MCF 10A (cell line): ENCODE data around the gene NFIA. TPM values are rescaled to one million over a fixed set of nuclear protein-coding genes. Genes with fewer than 3 reads are reported as not detected.

ENCODE experiments used
- BruUV-seq: library from RNA; stranded (reverse); fragments of 400-500 nt; replicated peaks from 2 replicates; lab custom pipeline; 2021; lab: Mats Ljungman, UMichigan
- CTCF ChIA-PET: fragments of 300-600 bp; sonication (Branson Sonifier 250); formaldehyde crosslinking; extraction: SDS; loops from one replicate; lab custom pipeline; 2021; ENCODE audit warnings: antibody characterized with exemption, inconsistent platforms; lab: Yijun Ruan, JAX
- POLR2A ChIA-PET: fragments of 300-600, 350-650 bp; sonication (Branson Sonifier 250); formaldehyde crosslinking; extraction: SDS; loops from one replicate; lab custom pipeline; 2020; ENCODE audit warnings: antibody characterized with exemption, inconsistent platforms; lab: Yijun Ruan, JAX
- DNase-seq: peaks from one replicate; pipeline ENCODE4 v3.0.0-alpha.2; 2018; ENCODE audit not compliant: unreplicated experiment
- H3K27ac Mint-ChIP-seq: one replicate; pipeline ENCODE4 v1.8.0; 2022; ENCODE audit warnings: mild to moderate bottlenecking, low read depth, mixed read lengths; ENCODE audit not compliant: unreplicated experiment
- H3K27me3 Mint-ChIP-seq: one replicate; pipeline ENCODE4 v1.8.0; 2022; ENCODE audit warnings: mixed read lengths; ENCODE audit not compliant: insufficient read depth, unreplicated experiment
- H3K36me3 Mint-ChIP-seq: one replicate; pipeline ENCODE4 v1.8.0; 2022; ENCODE audit warnings: mild to moderate bottlenecking, moderate library complexity, mixed read lengths; ENCODE audit not compliant: insufficient read depth, unreplicated experiment
- H3K4me1 Mint-ChIP-seq: one replicate; pipeline ENCODE4 v1.8.0; 2022; ENCODE audit warnings: mixed read lengths; ENCODE audit not compliant: insufficient read depth, unreplicated experiment
- H3K4me3 Mint-ChIP-seq: one replicate; pipeline ENCODE4 v1.8.0; 2022; ENCODE audit warnings: mild to moderate bottlenecking, moderate library complexity, mixed read lengths; ENCODE audit not compliant: unreplicated experiment
- H3K9me3 Mint-ChIP-seq: one replicate; pipeline ENCODE4 v1.8.0; 2022; ENCODE audit warnings: mixed read lengths; ENCODE audit not compliant: unreplicated experiment
- intact Hi-C: fragments of 100-400 bp; cut with micrococcal nuclease; formaldehyde crosslinking; loops from 2 replicates; pipeline ENCODE4 v1.14.1; 2022
- total RNA-seq: library from RNA; stranded (reverse); gene quantifications from 2 replicates; pipeline ENCODE4 v1.2.3, GENCODE V29; 2022
- TF ChIP-seq, protein P1 (sequence below): fragments of 200-600 bp; IDR thresholded peaks from one replicate; pipeline ENCODE4 v1.8.0; 2022; ENCODE audit warnings: antibody characterized with exemption, mild to moderate bottlenecking; ENCODE audit not compliant: unreplicated experiment

NFIA gene
- total RNA-seq, 1 experiment from 2014 or later = 54.8 TPM

DNA sequence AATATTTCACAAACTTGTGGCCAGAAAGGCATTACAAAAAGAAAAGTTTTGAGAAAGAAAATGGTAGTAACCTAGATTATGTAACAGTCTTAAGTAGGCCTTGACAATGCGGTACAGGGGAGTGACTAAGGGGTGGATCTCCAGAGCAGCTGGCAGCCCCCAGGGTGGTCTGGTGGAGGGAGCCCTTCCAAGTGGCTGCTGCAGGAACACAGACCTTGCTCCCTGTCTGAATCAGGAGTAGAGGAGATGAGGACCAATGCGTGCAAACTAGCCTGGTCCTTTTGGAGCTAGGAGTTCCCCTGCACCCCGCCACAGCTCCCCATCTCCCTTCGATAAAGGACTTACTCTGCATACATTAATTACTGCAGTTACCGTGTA, 189.0 kb downstream of the NFIA start:
- Mint-ChIP-seq H3K4me3 (no peak overlapping the region), H3K36me3 (peaks cover 6% of the 10 kb centered on the region), H3K27me3 (no peaks in the 10 kb centered on the region), H3K9me3 (no peaks in the 10 kb centered on the region), H3K4me1 (no peaks in the 10 kb centered on the region), H3K27ac (no peak overlapping the region)
- ChIA-PET POLR2A (interaction anchor here (0.6 to 1.1 kb wide), 2 partner anchors 9 to 78 kb away, joined by 3 to 4 read pairs; no protein-coding TSS in a partner anchor), CTCF (interaction anchor here (1.3 to 1.6 kb wide), 2 partner anchors 9 to 222 kb away, joined by 3 to 5 read pairs; no protein-coding TSS in a partner anchor)
- DNase-seq = no peak
- TF ChIP-seq, protein P1, sequence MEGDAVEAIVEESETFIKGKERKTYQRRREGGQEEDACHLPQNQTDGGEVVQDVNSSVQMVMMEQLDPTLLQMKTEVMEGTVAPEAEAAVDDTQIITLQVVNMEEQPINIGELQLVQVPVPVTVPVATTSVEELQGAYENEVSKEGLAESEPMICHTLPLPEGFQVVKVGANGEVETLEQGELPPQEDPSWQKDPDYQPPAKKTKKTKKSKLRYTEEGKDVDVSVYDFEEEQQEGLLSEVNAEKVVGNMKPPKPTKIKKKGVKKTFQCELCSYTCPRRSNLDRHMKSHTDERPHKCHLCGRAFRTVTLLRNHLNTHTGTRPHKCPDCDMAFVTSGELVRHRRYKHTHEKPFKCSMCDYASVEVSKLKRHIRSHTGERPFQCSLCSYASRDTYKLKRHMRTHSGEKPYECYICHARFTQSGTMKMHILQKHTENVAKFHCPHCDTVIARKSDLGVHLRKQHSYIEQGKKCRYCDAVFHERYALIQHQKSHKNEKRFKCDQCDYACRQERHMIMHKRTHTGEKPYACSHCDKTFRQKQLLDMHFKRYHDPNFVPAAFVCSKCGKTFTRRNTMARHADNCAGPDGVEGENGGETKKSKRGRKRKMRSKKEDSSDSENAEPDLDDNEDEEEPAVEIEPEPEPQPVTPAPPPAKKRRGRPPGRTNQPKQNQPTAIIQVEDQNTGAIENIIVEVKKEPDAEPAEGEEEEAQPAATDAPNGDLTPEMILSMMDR = no peak
- no TSS peak for BruUV-seq
- intact Hi-C loops = no loop called here

DNA sequence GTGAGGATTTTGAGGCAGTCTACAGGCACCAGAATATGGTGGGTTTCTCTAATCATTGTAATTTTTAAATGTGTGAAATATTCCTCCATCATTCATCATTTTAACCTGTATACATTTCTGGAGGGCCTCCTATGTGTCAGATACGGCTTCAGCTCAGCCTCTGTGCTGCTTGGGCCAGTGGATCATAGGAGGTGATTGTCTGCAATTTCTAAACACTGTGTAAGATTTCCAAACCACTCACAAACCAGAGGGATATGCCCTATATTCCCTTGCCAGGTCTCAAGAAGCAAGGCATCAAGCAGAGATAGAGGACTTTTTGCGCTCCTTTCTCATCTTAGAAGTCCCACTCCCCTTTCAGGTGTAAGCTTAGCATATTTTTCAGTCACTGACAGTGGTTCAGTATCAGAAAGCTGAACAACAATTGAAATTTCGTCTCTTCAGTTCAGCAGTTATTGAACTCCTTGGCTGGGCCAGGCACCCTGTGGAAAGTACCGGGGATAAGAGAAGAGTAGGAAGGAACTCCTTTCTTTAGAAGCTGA, 190.9 kb downstream of the NFIA start:
- POLR2A ChIA-PET = no interaction called here
- no peaks in the 10 kb centered on the region for H3K4me1 Mint-ChIP-seq
- H3K36me3 Mint-ChIP-seq = peaks cover 6% of the 10 kb centered on the region
- TF ChIP-seq, protein P1 = no peak
- H3K9me3 Mint-ChIP-seq = no peaks in the 10 kb centered on the region
- intact Hi-C loops = no loop called here
- no peaks in the 10 kb centered on the region for H3K27me3 Mint-ChIP-seq
- H3K4me3 Mint-ChIP-seq = no peak overlapping the region
- no peak for DNase-seq
- CTCF ChIA-PET = no interaction called here
- BruUV-seq = no TSS peak
- no peak overlapping the region for H3K27ac Mint-ChIP-seq

DNA sequence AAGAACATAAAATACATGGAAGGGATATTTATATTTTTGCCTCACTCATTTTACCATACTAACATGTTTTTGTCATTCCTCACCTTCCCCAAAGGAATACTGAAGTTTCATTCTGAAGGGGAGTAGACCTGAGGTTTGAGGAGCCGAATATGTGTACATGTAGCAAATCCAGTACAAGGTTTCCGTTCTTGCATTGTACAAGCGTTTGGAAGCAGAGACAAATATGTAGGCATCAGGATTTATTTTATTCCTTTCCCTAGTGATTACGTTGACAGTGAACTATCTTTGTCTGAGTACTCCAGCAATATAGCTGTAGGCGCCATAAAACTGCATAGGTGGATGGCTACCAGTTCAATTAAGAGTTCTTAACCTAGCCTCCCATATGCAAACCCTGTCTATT, 191.5 kb downstream of the NFIA start:
- Mint-ChIP-seq H3K27ac (no peak overlapping the region), H3K9me3 (no peaks in the 10 kb centered on the region), H3K4me3 (no peak overlapping the region), H3K36me3 (peaks cover 12% of the 10 kb centered on the region), H3K4me1 (no peaks in the 10 kb centered on the region), H3K27me3 (no peaks in the 10 kb centered on the region)
- intact Hi-C loops = no loop called here
- no TSS peak for BruUV-seq
- DNase-seq = no peak
- ChIA-PET CTCF (no interaction called here), POLR2A (no interaction called here)
- TF ChIP-seq, protein P1 = no peak

DNA sequence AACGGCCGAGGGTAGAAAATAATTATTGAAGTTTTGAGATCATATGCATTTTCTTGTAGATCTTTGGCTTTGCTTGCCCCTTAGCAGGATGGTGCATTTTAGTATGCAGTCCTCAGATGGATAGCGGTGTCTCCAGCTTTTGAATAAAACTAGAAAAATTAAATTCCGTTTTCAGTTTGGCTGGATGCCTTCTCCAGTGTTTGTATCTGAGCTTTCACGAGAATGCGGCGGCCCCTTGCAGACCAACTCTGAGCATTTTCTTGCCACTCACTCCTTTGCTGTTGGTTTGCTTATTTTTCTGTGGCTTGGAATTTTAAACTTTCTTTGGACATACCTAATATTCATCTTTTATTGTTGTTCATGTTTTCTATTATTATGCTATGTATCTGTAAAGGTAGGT, 192.6 kb downstream of the NFIA start:
- TF ChIP-seq, protein P1 = no peak
- POLR2A ChIA-PET = interaction anchor here (0.6 to 1.1 kb wide), 2 partner anchors 20 to 321 kb away, joined by 3 read pairs; no protein-coding TSS in a partner anchor

More for the DNA sequence above, 192.6 kb downstream of the NFIA start:
- intact Hi-C loops = no loop called here
- peaks cover 15% of the 10 kb centered on the region for H3K36me3 Mint-ChIP-seq
- H3K4me1 Mint-ChIP-seq = no peaks in the 10 kb centered on the region
- CTCF ChIA-PET = no interaction called here
- no peak overlapping the region for H3K27ac Mint-ChIP-seq
- no peaks in the 10 kb centered on the region for H3K27me3 Mint-ChIP-seq
- H3K9me3 Mint-ChIP-seq = no peaks in the 10 kb centered on the region
- BruUV-seq = no TSS peak
- no peak for DNase-seq
- no peak overlapping the region for H3K4me3 Mint-ChIP-seq
